Spleen (tissue), 11 donors: ENCODE measurements around the gene PCSK4. TPM values are rescaled to one million over a fixed set of nuclear protein-coding genes. Genes with fewer than 3 reads are reported as not detected.

ENCODE experiments used
- DNase-seq: peaks from one replicate; pipeline ENCODE4 v3.0.0-alpha.2; 2020
- H3K27ac ChIP-seq, 8 donors: fragments of 200-600 bp; sonication (generic) in 7 of 8; 1 replicate in 4 of 8; 2 replicates in 4 of 8; pipeline versions ENCODE4 v1.5.0 to v1.8.0; 2016 to 2021; ENCODE audit warnings: inconsistent platforms in 4 of 8, mild to moderate bottlenecking in 4 of 8, moderate library complexity in 1 of 8
- H3K27me3 ChIP-seq, 7 donors: fragments of 200-600 bp; sonication (generic) in 6 of 7; replicated peaks in 1 of 7; 1 replicate in 4 of 7; 2 replicates in 3 of 7; pipeline versions ENCODE4 v1.5.0 to v1.8.0; 2016 to 2021; ENCODE audit warnings: inconsistent platforms in 3 of 7, mild to moderate bottlenecking in 1 of 7
- H3K36me3 ChIP-seq, 6 donors: fragments of 200-600 bp; sonication (generic) in 5 of 6; 1 replicate in 4 of 6; 2 replicates in 2 of 6; pipeline versions ENCODE4 v1.5.0 to v1.8.0; 2016 to 2021; ENCODE audit warnings: inconsistent platforms in 2 of 6
- H3K4me1 ChIP-seq, 6 donors: fragments of 200-600 bp; sonication (generic) in 5 of 6; 1 replicate in 3 of 6; 2 replicates in 3 of 6; pipeline versions ENCODE4 v1.5.0 to v1.8.0; 2016 to 2021; ENCODE audit warnings: inconsistent platforms in 3 of 6
- H3K4me3 ChIP-seq, 8 donors: fragments of 200-600 bp; sonication (generic) in 7 of 8; 1 replicate in 4 of 8; 2 replicates in 4 of 8; pipeline versions ENCODE4 v1.5.0 to v1.8.0; 2016 to 2021; ENCODE audit warnings: inconsistent platforms in 4 of 8, mild to moderate bottlenecking in 4 of 8, moderate library complexity in 2 of 8
- H3K9me3 ChIP-seq, 8 donors: fragments of 200-600 bp; sonication (generic) in 7 of 8; 1 replicate in 4 of 8; 2 replicates in 4 of 8; pipeline versions ENCODE4 v1.5.0 to v1.8.0; 2016 to 2021; ENCODE audit warnings: inconsistent platforms in 4 of 8
- CTCF ChIP-seq, 11 experiments: fragments of 200-600 bp in 7 of 11; fragments of 450-650 bp in 4 of 11; sonication (generic) in 4 of 11; IDR thresholded peaks in 8 of 11; conservative IDR thresholded peaks in 3 of 11; 1 replicate in 7 of 11; 2 replicates in 4 of 11; pipeline versions ENCODE4 v1.4.0 to v1.8.0; 2016 to 2021; ENCODE audit warnings: antibody characterized with exemption in 11 of 11, inconsistent platforms in 4 of 11, mild to moderate bottlenecking in 1 of 11
- POLR2A ChIP-seq, 3 donors: fragments of 450-650 bp; IDR thresholded peaks; one replicate each; pipeline ENCODE4 v1.5.1; 2017; ENCODE audit warnings: antibody characterized with exemption in 3 of 3, mild to moderate bottlenecking in 1 of 3
- POLR2AphosphoS5 ChIP-seq, 3 donors: sonication (generic); formaldehyde crosslinking; IDR thresholded peaks; one replicate each; pipeline ENCODE4 v1.5.1; 2017; ENCODE audit warnings: antibody characterized with exemption in 3 of 3
- WGBS, 5 donors: extraction: QIAGEN DNeasy Blood & Tissue Kit in 3 of 5; methylation state at CpG; one replicate each; pipeline versions ENCODE4 v1.1.5 to v1.1.7; 2013 to 2018; 5-methylcytosine and 5-hydroxymethylcytosine counted together
- intact Hi-C: fragments of 100-400 bp; cut with DNase I; formaldehyde crosslinking; loops from one replicate; pipeline ENCODE4 v1.15.0; 2023; ENCODE audit warnings: low total_unique reads
- polyA plus RNA-seq, 3 donors: library from polyadenylated mRNA; stranded (reverse); fragments of 200-250 nt; gene quantifications; one replicate each; pipeline ENCODE4 v1.2.1, GENCODE V29; 2013
- total RNA-seq, 7 donors: library from RNA; depleted of rRNA in 3 of 7; stranded (reverse); fragments of >200 nt in 3 of 7; fragmentation: NEBNext Ultra II Directional in 4 of 7; extraction: Animal tissue kit (Norgen Biotek cat#: 25700) in 4 of 7; gene quantifications; one replicate each; pipeline versions ENCODE4 v1.1.0 to v1.2.1, GENCODE V29; 2016 to 2021
- donor health status: healthy with polysubstance abuse.
- donor health status: DM: no; HTN: no; CAD: no; lungs with moderate emphysema.
- donor health status: DM: no; HTN: no; CAD: no.
- donor health status: Bipolar disorder and iron deficiency.
- donor health status: healthy.
- donor health status: DM: no; HTN: no; CAD: no.
- donor health status: DM: yes; HTN: yes; CAD: no.

PCSK4 gene
- total and polyA plus RNA-seq, 10 donors = 1.1 to 4.2 (median 1.9) TPM

GRCh38 chr19:1467490-1468273, 22.5 kb downstream of the PCSK4 start:
- DNase-seq = peak; percentile 67
- 0 to 4% (median 3%) methylated on average over 6 to 92 of the region's 92 CpGs for WGBS, 5 donors
- H3K4me3 ChIP-seq = peak overlapping the region in 4 of 8 donors; percentile 4 to 72 (median 46)
- no peak overlapping the region for H3K27ac ChIP-seq
- no peaks in the 10 kb centered on the region for H3K9me3 ChIP-seq
- peaks cover 21 to 85% (median 80%) of the 10 kb centered on the region in 7 donors for H3K27me3 ChIP-seq
- H3K4me1 ChIP-seq = peaks cover 50 to 77% (median 70%) of the 10 kb centered on the region in 6 donors
- TF ChIP-seq POLR2AphosphoS5 (IDR thresholded peaks at IDR 0.05) = no peak
- TF ChIP-seq POLR2A (IDR thresholded peaks at IDR 0.05) = no peak
- no peak for TF ChIP-seq CTCF (IDR thresholded peaks at IDR 0.05 in 8 of 11, conservative IDR thresholded peaks at IDR 0.05 in 3 of 11)
- intact Hi-C loops = no loop called here
- H3K36me3 ChIP-seq = peaks cover 0 to 12% (median 0%) of the 10 kb centered on the region in 6 donors

GRCh38 chr19:1467215-1467489, 23.0 kb downstream of the PCSK4 start:
- Histone ChIP-seq H3K27ac (no peak overlapping the region), H3K36me3 (peaks cover 0 to 12% (median 0%) of the 10 kb centered on the region in 6 donors), H3K4me3 (peak overlapping the region in 3 of 8 donors; percentile 4 to 72 (median 50)), H3K4me1 (peaks cover 50 to 72% (median 68%) of the 10 kb centered on the region in 6 donors), H3K9me3 (no peaks in the 10 kb centered on the region), H3K27me3 (peaks cover 21 to 79% (median 75%) of the 10 kb centered on the region in 7 donors)
- DNase-seq = no peak
- intact Hi-C loops = no loop called here
- WGBS, 5 donors = 0 to 6% (median 4%) methylated on average over 3 to 36 of the region's 36 CpGs
- TF ChIP-seq POLR2AphosphoS5 (IDR thresholded peaks at IDR 0.05) (no peak), CTCF (IDR thresholded peaks at IDR 0.05 in 8 of 11, conservative IDR thresholded peaks at IDR 0.05 in 3 of 11) (no peak), POLR2A (IDR thresholded peaks at IDR 0.05) (no peak)

GRCh38 chr19:1466461-1467214, 23.5 kb downstream of the PCSK4 start:
- Histone ChIP-seq H3K36me3 (peaks cover 0 to 16% (median 0%) of the 10 kb centered on the region in 6 donors), H3K9me3 (no peaks in the 10 kb centered on the region), H3K4me3 (peak overlapping the region in 1 of 8 donors; percentile 72), H3K27me3 (peaks cover 21 to 74% (median 70%) of the 10 kb centered on the region in 7 donors), H3K4me1 (peaks cover 48 to 67% (median 63%) of the 10 kb centered on the region in 6 donors), H3K27ac (no peak overlapping the region)
- TF ChIP-seq POLR2A (IDR thresholded peaks at IDR 0.05) = no peak
- TF ChIP-seq POLR2AphosphoS5 (IDR thresholded peaks at IDR 0.05) = no peak
- TF ChIP-seq CTCF (IDR thresholded peaks at IDR 0.05 in 8 of 11, conservative IDR thresholded peaks at IDR 0.05 in 3 of 11) = no peak
- WGBS, 5 donors = 13 to 34% (median 27%) methylated on average over 18 to 70 of the region's 70 CpGs
- intact Hi-C loops = no loop called here
- no peak for DNase-seq

- 30 to 55% (median 46%) methylated on average over 12 to 41 of the region's 41 CpGs for WGBS, 5 donors
- peaks cover 16 to 68% (median 64%) of the 10 kb centered on the region in 7 donors for H3K27me3 ChIP-seq
- intact Hi-C loops = no loop called here
These were observed 24.1 kb downstream of the PCSK4 start for GRCh38 chr19:1466018-1466460.

More at GRCh38 chr19:1466018-1466460, 24.1 kb downstream of the PCSK4 start:
- TF ChIP-seq POLR2AphosphoS5 (IDR thresholded peaks at IDR 0.05) (no peak), CTCF (IDR thresholded peaks at IDR 0.05 in 8 of 11, conservative IDR thresholded peaks at IDR 0.05 in 3 of 11) (no peak), POLR2A (IDR thresholded peaks at IDR 0.05) (no peak)
- Histone ChIP-seq H3K36me3 (peaks cover 0 to 22% (median under 1%) of the 10 kb centered on the region in 6 donors), H3K27ac (no peak overlapping the region), H3K4me3 (peak overlapping the region in 4 of 8 donors; percentile 5 to 46 (median 32)), H3K4me1 (peaks cover 42 to 61% (median 57%) of the 10 kb centered on the region in 6 donors), H3K9me3 (no peaks in the 10 kb centered on the region)
- DNase-seq = peak; percentile 65
